ENCODE measurements around the gene ADAMTS3.

ADAMTS3 gene

GRCh38 chr4:72330381-72330780 is 238.6 kb downstream of the ADAMTS3 start:
- DNase-seq: no peak

- DNase-seq: no peak
These were observed 242.1 kb downstream of the ADAMTS3 start for GRCh38 chr4:72326692-72327632.

- no peak for DNase-seq
These were observed 243.8 kb downstream of the ADAMTS3 start for GRCh38 chr4:72325215-72325614.

GRCh38 chr4:72323227-72323626 is 245.8 kb downstream of the ADAMTS3 start:
- DNase-seq: no peak

- DNase-seq: no peak
These were observed 248.6 kb downstream of the ADAMTS3 start for GRCh38 chr4:72320223-72320948.

GRCh38 chr4:72319601-72320021 is 249.4 kb downstream of the ADAMTS3 start:
- DNase-seq: no peak

- no peak for DNase-seq
These were observed 250.4 kb downstream of the ADAMTS3 start for GRCh38 chr4:72318421-72319170.

- no peak for DNase-seq
These were observed 254.2 kb downstream of the ADAMTS3 start for GRCh38 chr4:72314869-72315268.

- no peak for DNase-seq
These were observed 255.9 kb downstream of the ADAMTS3 start for GRCh38 chr4:72313121-72313520.

- no peak for DNase-seq
These were observed 256.9 kb downstream of the ADAMTS3 start for GRCh38 chr4:72312032-72312650.

GRCh38 chr4:72311291-72311690 is 257.7 kb downstream of the ADAMTS3 start:
- DNase-seq: no peak

GRCh38 chr4:72305620-72306019 is 263.4 kb downstream of the ADAMTS3 start:
- DNase-seq: no peak

- DNase-seq: no peak
These were observed 263.9 kb downstream of the ADAMTS3 start for GRCh38 chr4:72305080-72305479.

- no peak for DNase-seq
These were observed 265.9 kb downstream of the ADAMTS3 start for GRCh38 chr4:72302981-72303704.

- DNase-seq: no peak
These were observed 267.3 kb downstream of the ADAMTS3 start for GRCh38 chr4:72301759-72302158.

GRCh38 chr4:72300126-72300525 is 268.9 kb downstream of the ADAMTS3 start:
- no peak for DNase-seq

- no peak for DNase-seq
These were observed 273.0 kb downstream of the ADAMTS3 start for GRCh38 chr4:72295966-72296557.

GRCh38 chr4:72290737-72291136 is 278.3 kb downstream of the ADAMTS3 start:
- no peak for DNase-seq

- DNase-seq: no peak
These were observed 282.1 kb downstream of the ADAMTS3 start for GRCh38 chr4:72286910-72287309.

GRCh38 chr4:72286185-72286584 is 282.8 kb downstream of the ADAMTS3 start:
- DNase-seq: no peak

- DNase-seq: no peak
These were observed 285.7 kb downstream of the ADAMTS3 start for GRCh38 chr4:72283357-72283756.

GRCh38 chr4:72280252-72280651 is 288.8 kb downstream of the ADAMTS3 start:
- no peak for DNase-seq
